SK-MEL-5 (cell line): Measurements from ENCODE around the gene LRRN2. TPM values are rescaled to one million over a fixed set of nuclear protein-coding genes. Genes with fewer than 3 reads are reported as not detected.
"Not testable (repeated sequence)": the region's sequence is repeated elsewhere in the genome, so short reads cannot be mapped to it uniquely, and the experiment has no call there.

Experiments
- DNase-seq: peaks from one replicate; pipeline ENCODE4 v3.0.0-alpha.2; 2016; ENCODE audit warnings: low read depth, low spot score
- in situ Hi-C: cut with HindIII; loops from 2 replicates; pipeline ENCODE4 v1.10.0; 2016; ENCODE audit warnings: low sequenced_read_pairs, high pct_unique_total_duplicates, low pct_unique_long_range_greater_than_20kb
- polyA plus RNA-seq, 2 experiments: library from polyadenylated mRNA; depleted of rRNA; stranded (reverse); fragments of >200 nt; gene quantifications; 2 replicates each; pipeline ENCODE4 v1.2.3, GENCODE V29; 2015
- total RNA-seq: library from RNA; depleted of rRNA; stranded (reverse); fragments of >200 nt; shearing (Covaris generic); gene quantifications from 2 replicates; pipeline ENCODE4 v1.2.3, GENCODE V29; 2014; rRNA removed

The LRRN2 gene
- total RNA-seq = not detected in 2 replicates
- polyA plus RNA-seq (2015; cell fraction: cytosol; rRNA removed) = 0.02 TPM in 1 of 2 replicates, not detected in the other
- not detected in 2 replicates for polyA plus RNA-seq (2015; cell fraction: nucleus; rRNA removed)

GRCh38 chr1:204685236-204686006 is at the start of gene LRRN2:
Gene LRRN2, minus strand, starts transcription at chr1:204685738. Its CDS starts 65,746 bp downstream, at chr1:204619992.
- in situ Hi-C loops = no loop called here
- no peak for DNase-seq

DNA sequence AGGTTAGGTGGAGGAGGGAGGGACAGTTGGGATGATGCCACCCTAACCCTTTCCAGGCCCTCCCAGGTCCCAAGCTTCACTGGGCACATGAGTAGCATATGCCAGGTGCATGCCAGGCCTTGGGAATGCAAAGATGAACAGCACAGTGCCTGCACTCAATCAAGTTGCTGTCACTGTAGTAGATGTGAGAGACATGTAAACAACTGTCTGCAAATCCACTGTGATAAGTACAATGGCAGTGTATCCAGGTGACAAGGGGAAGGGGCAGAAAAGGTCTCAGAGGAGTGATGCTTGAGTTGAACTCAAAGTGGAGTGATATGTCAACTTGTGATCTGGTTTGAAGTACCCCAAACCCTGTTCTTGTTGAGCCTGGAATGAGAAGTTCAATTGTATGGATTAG is 49.5 kb upstream of the LRRN2 start:
- no peak for DNase-seq
- in situ Hi-C loops = no loop called here

- in situ Hi-C loops = no loop called here
- DNase-seq = no peak
Measured at GRCh38 chr1:204733869-204734596, 48.5 kb upstream of the LRRN2 start.

- no peak for DNase-seq
- in situ Hi-C loops = no loop called here
Measured at GRCh38 chr1:204733289-204733688, 47.8 kb upstream of the LRRN2 start.

GRCh38 chr1:204731985-204732575 is 46.5 kb upstream of the LRRN2 start:
- DNase-seq = no peak
- in situ Hi-C loops = no loop called here

GRCh38 chr1:204731509-204731908 is 46.0 kb upstream of the LRRN2 start:
- no peak for DNase-seq
- in situ Hi-C loops = no loop called here

- in situ Hi-C loops = no loop called here
- DNase-seq = no peak
Measured at GRCh38 chr1:204730826-204731459, 45.4 kb upstream of the LRRN2 start.

- DNase-seq = no peak
- in situ Hi-C loops = no loop called here
Measured at GRCh38 chr1:204729516-204729915, 44.0 kb upstream of the LRRN2 start.

GRCh38 chr1:204728456-204728855 is 42.9 kb upstream of the LRRN2 start:
- DNase-seq = no peak
- in situ Hi-C loops = no loop called here

DNA sequence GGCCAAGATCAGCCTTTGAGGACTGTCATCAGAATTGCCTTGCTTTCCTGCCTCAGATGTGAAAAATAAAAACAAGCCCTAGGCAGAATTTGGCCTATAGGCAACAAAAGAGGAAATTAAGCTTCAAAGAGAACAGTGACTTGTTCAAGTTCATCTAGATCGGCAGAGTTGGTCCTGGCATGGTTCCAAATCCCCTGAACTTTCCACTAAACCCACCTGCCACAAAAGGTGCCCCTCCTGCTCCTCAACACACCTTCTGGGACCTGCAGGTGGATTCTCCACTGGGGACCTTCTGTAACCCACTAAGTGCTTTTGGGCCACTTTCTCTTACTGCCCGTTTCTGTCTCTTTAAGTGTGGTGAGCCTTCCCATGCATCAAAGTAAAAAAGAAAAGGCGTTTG is 42.5 kb upstream of the LRRN2 start:
- DNase-seq = no peak
- in situ Hi-C loops = no loop called here

GRCh38 chr1:204727438-204727837 is 41.9 kb upstream of the LRRN2 start:
- in situ Hi-C loops, DNase-seq: not testable (repeated sequence)

DNA sequence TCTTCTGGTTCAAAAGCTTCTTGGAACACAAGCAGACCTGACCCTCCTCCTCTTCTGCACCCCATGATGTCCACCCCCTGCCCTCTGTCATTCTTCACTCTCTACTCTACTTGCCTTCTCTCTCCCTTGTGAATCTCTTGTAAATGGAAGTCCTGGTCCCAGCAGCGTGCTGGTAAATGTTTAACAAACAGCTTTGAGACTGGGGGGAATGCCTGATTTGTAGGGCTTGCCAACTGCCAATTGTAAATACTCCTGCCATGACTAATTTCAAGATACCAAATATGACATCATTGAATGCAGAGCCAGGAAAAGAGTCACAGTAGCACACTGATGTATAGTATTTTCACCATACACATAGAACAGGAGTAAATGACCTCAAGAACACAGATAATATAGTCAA is 40.9 kb upstream of the LRRN2 start:
- DNase-seq = no peak

GRCh38 chr1:204725821-204726448 is 40.4 kb upstream of the LRRN2 start:
- in situ Hi-C loops = no loop called here
- DNase-seq = no peak

More for the DNA sequence above, 40.9 kb upstream of the LRRN2 start:
- in situ Hi-C loops = no loop called here

- no peak for DNase-seq
- in situ Hi-C loops = no loop called here
Measured at GRCh38 chr1:204723131-204723787, 37.7 kb upstream of the LRRN2 start.

DNA sequence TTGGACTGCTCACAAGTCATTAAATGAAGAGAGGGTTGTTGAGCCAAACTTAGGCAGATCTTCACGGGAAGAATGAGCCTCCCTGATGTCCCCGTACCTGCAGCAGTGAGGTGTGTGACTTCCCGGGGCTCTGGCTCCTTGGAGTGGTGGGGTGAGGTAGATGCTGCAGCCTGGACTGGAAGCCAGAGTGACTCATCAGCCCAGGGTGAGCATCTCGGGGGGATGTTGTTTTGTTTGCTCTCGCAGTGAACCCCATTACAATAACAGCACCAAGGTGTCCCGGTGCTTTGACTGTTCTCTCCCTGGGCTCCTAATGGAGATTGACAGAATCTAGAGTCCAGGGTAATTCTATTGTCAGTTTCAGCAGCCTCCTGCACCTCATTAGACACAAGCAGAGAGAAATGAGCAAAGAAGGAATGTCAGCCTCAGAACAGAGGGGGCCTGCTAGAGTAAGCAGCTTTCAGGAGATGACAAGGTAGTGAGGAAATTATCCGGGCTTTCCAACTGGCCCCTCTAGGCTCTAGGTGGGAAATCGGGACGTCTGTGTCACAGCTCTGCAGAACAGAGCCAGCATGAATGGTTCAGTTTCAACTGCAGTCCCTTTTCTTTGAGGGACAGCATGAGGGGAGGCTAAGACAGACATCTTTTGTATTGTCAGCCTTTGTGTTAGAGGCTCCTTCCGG is 36.0 kb upstream of the LRRN2 start:
- DNase-seq = no peak
- in situ Hi-C loops = no loop called here

GRCh38 chr1:204716660-204717059 is 31.1 kb upstream of the LRRN2 start:
- DNase-seq = no peak
- in situ Hi-C loops = no loop called here
